GM12878 (cell line): Measurements from ENCODE around the gene CFDP1.

Source experiments
- BACH1 ChIP-seq: fragments of 450-650 bp; IDR thresholded peaks from 2 replicates; pipeline ENCODE4 v1.6.1; 2017; ENCODE audit warnings: mild to moderate bottlenecking, borderline replicate concordance
- E4F1 ChIP-seq: fragments of 450-650 bp; IDR thresholded peaks from 2 replicates; pipeline ENCODE4 v1.6.1; 2018; ENCODE audit warnings: borderline replicate concordance, mild to moderate bottlenecking; ENCODE audit not compliant: partially characterized antibody
- EZH2 ChIP-seq: IDR thresholded peaks from 2 replicates; pipeline ENCODE4 v1.6.1; 2012; ENCODE audit warnings: low read depth, mild to moderate bottlenecking, control low read depth, inconsistent platforms, low read length, borderline replicate concordance; ENCODE audit not compliant: control insufficient read depth
- POLR2A ChIP-seq: IDR thresholded peaks from 2 replicates; pipeline ENCODE4 v1.6.1; 2011; ENCODE audit warnings: low read depth, mild to moderate bottlenecking, low read length
- RAD21 ChIP-seq: IDR thresholded peaks from 2 replicates; pipeline ENCODE4 v1.6.1; 2011; ENCODE audit warnings: mild to moderate bottlenecking, low read depth, low read length, moderate library complexity; ENCODE audit not compliant: insufficient read depth
- SRF ChIP-seq, 2 experiments: IDR thresholded peaks; 2 replicates each; pipeline ENCODE4 v1.6.1; 2011; ENCODE audit warnings: low read depth in 2 of 2, low read length in 2 of 2, mild to moderate bottlenecking in 1 of 2, moderate library complexity in 1 of 2
- TAF1 ChIP-seq: IDR thresholded peaks from 2 replicates; pipeline ENCODE4 v1.6.1; 2011; ENCODE audit warnings: mild to moderate bottlenecking, low read depth, low read length, borderline replicate concordance
- TF ChIP-seq, protein P1 (sequence below), 3 experiments: IDR thresholded peaks in 2 of 3; conservative IDR thresholded peaks in 1 of 3; 2 replicates each; pipeline ENCODE4 v1.5.1; 2011; ENCODE audit warnings: low read depth in 3 of 3, low read length in 3 of 3, mild to moderate bottlenecking in 3 of 3, control low read depth in 2 of 3, moderate library complexity in 2 of 3, inconsistent platforms in 1 of 3, mixed read lengths in 1 of 3; ENCODE audit not compliant: control insufficient read depth in 2 of 3, insufficient read depth in 1 of 3; ENCODE audit errors: extremely low read depth in 1 of 3

GRCh38 chr16:75265911-75266701 lies 167.2 kb downstream of the CFDP1 start:
- TF ChIP-seq POLR2A (peak; percentile 71), TAF1 (peak; percentile 13; the same call in 1 of the 2 replicates), RAD21 (no peak), EZH2 (no peak), SRF (IDR thresholded peaks at IDR 0.05; ENCODE audit: low read depth in 2 of 2, low read length in 2 of 2) (no peak), BACH1 (peak; percentile 61; the same call in 1 of the 2 replicates), E4F1 (no peak)
- TF ChIP-seq, protein P1, sequence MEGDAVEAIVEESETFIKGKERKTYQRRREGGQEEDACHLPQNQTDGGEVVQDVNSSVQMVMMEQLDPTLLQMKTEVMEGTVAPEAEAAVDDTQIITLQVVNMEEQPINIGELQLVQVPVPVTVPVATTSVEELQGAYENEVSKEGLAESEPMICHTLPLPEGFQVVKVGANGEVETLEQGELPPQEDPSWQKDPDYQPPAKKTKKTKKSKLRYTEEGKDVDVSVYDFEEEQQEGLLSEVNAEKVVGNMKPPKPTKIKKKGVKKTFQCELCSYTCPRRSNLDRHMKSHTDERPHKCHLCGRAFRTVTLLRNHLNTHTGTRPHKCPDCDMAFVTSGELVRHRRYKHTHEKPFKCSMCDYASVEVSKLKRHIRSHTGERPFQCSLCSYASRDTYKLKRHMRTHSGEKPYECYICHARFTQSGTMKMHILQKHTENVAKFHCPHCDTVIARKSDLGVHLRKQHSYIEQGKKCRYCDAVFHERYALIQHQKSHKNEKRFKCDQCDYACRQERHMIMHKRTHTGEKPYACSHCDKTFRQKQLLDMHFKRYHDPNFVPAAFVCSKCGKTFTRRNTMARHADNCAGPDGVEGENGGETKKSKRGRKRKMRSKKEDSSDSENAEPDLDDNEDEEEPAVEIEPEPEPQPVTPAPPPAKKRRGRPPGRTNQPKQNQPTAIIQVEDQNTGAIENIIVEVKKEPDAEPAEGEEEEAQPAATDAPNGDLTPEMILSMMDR (IDR thresholded peaks at IDR 0.05 in 2 of 3, conservative IDR thresholded peaks at IDR 0.05 in 1 of 3; ENCODE audit: control insufficient read depth in 2 of 3, extremely low read depth in 1 of 3, insufficient read depth in 1 of 3, low read depth in 3 of 3, low read length in 3 of 3) = no peak
